Astrocyte of the spinal cord (primary cell): Measurements from ENCODE around the gene LRRC42.

ENCODE experiments used
- DNase-seq: peaks from one replicate; pipeline ENCODE4 v3.0.0; 2011; ENCODE audit warnings: low read depth, low spot score
- H3K4me3 ChIP-seq: 2 replicates; pipeline ENCODE4 v1.5.1; 2011; ENCODE audit warnings: low read depth, mild to moderate bottlenecking, low read length, moderate library complexity
- in situ Hi-C: cut with HindIII; loops from 2 replicates; pipeline ENCODE4 v1.10.0; 2017; ENCODE audit warnings: low sequenced_read_pairs
- TF ChIP-seq, protein P1 (sequence below): IDR thresholded peaks from 2 replicates; pipeline ENCODE4 v1.5.1; 2012; ENCODE audit warnings: low read depth, mild to moderate bottlenecking, low read length, inconsistent platforms

Gene LRRC42

DNA sequence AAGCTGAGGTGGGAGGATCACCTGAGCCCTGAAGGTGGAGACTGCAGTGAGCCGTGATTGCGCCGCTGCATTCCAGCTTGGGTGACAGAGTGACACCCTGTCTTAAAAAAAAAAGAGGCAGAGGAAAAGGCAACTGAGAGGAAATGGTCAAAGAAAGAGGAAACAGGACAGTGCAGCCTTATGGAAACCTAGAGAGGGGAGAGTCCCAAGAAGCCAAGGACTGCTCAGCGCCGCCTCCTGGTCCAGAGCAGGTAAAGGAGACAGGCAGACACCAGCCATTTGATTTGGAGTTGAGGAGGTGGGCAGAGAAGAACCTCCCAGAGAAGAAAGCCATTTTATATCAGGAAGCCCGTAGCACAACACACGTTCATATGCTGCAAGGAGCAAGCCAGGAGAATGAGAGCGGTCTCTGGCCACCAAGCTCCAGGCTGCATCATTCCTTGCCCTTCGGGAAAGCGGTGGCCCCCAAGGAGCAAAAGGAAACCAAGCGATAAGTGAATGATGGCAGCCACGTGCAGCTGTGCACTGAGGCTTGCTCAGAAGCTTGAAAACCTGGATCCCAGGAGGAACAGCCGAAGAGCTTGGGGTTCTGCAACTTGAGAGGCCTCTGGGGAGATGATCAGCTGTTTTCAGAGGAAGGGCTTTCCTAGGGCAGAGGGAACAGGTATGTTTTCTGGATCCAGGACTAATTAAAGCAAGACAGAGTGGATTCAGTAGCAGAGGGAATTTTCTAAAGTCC, 33.7 kb downstream of the LRRC42 start:
- TF ChIP-seq, protein P1, sequence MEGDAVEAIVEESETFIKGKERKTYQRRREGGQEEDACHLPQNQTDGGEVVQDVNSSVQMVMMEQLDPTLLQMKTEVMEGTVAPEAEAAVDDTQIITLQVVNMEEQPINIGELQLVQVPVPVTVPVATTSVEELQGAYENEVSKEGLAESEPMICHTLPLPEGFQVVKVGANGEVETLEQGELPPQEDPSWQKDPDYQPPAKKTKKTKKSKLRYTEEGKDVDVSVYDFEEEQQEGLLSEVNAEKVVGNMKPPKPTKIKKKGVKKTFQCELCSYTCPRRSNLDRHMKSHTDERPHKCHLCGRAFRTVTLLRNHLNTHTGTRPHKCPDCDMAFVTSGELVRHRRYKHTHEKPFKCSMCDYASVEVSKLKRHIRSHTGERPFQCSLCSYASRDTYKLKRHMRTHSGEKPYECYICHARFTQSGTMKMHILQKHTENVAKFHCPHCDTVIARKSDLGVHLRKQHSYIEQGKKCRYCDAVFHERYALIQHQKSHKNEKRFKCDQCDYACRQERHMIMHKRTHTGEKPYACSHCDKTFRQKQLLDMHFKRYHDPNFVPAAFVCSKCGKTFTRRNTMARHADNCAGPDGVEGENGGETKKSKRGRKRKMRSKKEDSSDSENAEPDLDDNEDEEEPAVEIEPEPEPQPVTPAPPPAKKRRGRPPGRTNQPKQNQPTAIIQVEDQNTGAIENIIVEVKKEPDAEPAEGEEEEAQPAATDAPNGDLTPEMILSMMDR = no peak
- in situ Hi-C loops = no loop called here
- no peak overlapping the region for H3K4me3 ChIP-seq
- DNase-seq = no peak

DNA sequence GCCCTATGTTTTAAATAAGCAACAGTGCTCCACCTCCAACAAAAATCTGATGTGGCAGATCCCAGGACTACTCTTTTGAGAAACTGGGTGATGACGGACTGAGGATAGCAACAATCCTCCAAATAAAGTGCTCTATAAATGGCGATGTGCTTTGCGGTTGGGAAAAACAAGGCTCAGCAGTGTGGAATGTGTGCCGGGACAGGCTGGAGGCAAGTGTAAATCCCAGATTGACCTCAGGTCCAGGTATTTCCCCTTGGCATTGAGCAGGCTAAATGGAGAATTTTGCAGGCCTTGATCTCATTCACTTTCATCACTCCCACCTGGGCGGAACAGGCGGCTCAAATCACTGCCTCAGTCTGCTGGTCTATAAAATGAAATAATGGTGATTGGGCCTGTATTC, 35.1 kb downstream of the LRRC42 start:
- in situ Hi-C loops = no loop called here
- DNase-seq = no peak
- no peak overlapping the region for H3K4me3 ChIP-seq
- TF ChIP-seq, protein P1 = no peak

DNA sequence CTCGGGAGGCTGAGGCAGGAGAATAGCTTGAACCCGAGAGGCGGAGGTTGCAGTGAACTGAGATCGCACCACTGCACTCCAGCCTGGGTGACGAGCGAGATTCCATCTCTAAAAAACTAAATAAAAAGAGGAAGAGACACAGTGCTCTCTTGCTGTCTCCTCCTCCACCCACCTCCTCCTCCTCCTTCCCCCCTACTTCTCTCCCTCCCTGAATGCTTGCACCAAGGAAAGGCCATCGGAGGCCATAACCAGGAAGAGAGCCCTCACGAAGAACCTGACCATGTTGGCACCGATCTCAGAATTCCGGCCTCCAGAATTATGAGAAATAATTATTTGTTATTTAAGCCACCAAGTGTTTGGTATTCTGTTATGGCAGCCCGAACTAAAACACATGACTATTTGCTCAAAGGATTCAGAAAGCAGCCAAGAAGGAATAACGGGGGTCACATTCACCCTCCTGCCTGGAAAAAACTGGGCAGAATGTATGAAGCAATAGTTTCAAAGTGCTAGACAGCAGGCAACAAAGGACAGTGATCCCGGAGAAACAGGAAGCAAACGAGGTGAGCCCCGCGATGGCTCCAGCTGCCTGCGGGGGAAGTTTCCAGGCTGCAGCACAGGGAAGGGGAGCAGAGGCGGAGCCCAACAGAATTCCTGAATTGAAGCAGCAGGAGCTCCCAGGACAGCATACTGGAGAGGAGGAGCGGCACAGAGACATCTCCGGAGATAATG, 36.0 kb downstream of the LRRC42 start:
- in situ Hi-C loops = no loop called here
- peak; percentile 22 for DNase-seq
- H3K4me3 ChIP-seq = peak overlapping the region; percentile 6
- TF ChIP-seq, protein P1 = no peak

DNA sequence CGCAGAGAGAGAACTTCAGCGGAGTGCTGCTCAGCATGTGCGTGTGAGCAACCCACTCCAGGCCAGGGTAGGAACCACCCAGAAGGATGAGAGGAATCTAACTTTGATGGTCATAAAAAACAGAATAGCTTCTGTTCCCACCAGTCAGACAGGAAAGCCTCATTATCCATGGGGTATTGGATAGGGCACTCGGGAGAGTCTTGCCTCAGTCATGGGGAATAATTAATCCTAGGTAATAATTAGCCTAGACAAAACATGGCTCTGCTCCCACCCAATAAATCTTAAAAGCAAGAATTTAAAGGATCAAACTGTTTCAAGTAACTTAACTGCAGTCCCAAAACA, 36.6 kb downstream of the LRRC42 start:
- no peak for DNase-seq
- H3K4me3 ChIP-seq = peak overlapping the region; percentile 6
- TF ChIP-seq, protein P1 = no peak
- in situ Hi-C loops = no loop called here

DNA sequence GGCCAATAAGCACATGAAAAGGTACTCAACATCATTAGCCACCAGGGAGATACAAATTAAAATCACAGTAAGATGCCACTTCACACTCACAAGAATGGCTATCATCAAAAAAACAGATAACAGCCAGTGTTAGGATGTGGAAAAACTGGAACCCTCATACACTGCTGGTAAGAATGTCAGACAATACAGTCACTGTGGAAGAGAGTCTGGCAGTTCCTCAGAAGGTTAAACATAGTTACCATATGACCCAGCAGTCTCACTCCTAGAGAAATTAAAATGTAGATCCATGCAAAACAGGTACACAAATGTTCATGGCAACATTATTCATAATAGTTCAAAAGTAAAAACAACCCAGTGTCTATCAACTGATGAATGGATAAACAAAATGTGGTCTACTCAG, 38.6 kb downstream of the LRRC42 start:
- TF ChIP-seq, protein P1 = no peak
- in situ Hi-C loops = no loop called here
- no peak overlapping the region for H3K4me3 ChIP-seq
- no peak for DNase-seq

DNA sequence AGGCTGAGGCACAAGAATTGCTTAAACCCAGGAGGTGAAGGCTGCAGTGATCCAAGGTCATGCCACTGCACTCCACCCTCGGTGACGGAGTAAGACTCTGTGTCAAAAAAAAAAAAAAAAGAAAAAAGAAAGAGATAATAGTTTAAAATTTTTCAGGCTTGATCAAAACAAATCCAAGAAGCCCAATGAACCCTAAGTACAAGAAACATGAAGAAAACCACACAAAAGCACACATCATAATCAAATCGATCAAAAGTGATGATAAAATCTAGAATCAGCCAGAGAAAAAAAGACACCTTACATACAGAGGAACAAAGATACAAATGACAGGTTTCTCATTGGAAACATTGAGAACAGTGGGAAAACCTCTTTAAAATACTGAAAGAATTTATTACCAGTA, 40.3 kb downstream of the LRRC42 start:
- H3K4me3 ChIP-seq = no peak overlapping the region
- TF ChIP-seq, protein P1 = no peak
- no peak for DNase-seq
- in situ Hi-C loops = no loop called here
